Measurements from ENCODE around the gene RDH8. TPM values are rescaled to one million over a fixed set of nuclear protein-coding genes. Genes with fewer than 3 reads are reported as not detected.
A peak's percentile ranks its signal among the peaks of the same experiment; 100 is the strongest.

The RDH8 gene
- total and polyA plus RNA-seq, 2 of the 8 experiments (the other 6 are each of a cell fraction or from before 2014, with no cell fraction given) = 0.38 TPM; not detected in 1

DNA sequence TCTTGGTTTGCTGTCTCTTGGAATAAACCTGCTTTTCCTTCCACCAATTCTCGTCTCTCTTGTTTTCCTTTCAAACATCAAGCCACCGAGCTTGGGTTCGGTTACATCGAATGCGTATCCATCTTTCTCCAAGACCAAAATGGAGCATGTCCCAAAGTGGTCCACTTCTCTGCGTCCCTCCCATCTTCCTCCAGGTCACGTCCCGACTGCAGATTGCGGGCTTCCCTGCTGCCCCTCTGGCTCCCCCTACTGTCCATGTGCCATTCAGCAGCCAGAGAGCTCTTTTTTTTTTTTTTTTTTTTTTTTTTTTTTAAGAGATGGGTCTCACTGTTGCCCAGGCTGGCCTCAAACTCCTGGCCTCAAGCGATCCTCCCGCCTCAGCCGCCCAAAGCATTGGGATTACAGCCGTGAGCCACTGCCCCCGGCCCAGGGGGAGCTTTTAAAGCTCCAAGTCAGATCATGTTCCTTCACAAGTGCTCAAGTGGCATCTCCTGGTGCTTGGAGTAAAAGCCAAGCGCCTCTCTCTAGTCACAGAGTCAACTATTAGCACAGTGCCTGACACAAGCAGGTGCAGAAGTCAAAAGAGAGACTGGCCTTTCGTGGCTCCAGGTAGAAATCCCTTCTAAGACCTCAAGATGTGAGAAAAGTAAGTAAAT is 13.0 kb upstream of the RDH8 start (continued):
- TF ChIP-seq CTBP2 (IDR thresholded peaks at IDR 0.05; ENCODE audit: borderline replicate concordance, insufficient read depth, insufficient read length, low read length) (no peak), JUND (IDR thresholded peaks at IDR 0.05; ENCODE audit: low read length) (peak; percentile 39; the same call in 1 of the 2 replicates), TAF1 (IDR thresholded peaks at IDR 0.05; ENCODE audit: low read depth, low read length) (0 out of 2 replicates have a peak, but pooled peaks have one; percentile 41), RBBP5 (IDR thresholded peaks at IDR 0.05; ENCODE audit: borderline replicate concordance, low read depth, low read length) (no peak), GABPA (IDR thresholded peaks at IDR 0.05; ENCODE audit: borderline replicate concordance, insufficient read depth, low read length) (no peak), TCF12 (IDR thresholded peaks at IDR 0.05; ENCODE audit: low read depth, low read length) (no peak), TAF7 (optimal IDR thresholded peaks at IDR 0.05; ENCODE audit: borderline replicate concordance, low read depth, low read length) (peak; percentile 43), SP4 (IDR thresholded peaks at IDR 0.05; ENCODE audit: low read length) (no peak), RFX5 (IDR thresholded peaks at IDR 0.05; ENCODE audit: borderline replicate concordance, low read depth, low read length) (no peak), EP300 (IDR thresholded peaks at IDR 0.05; ENCODE audit: borderline replicate concordance in 1 of 2, low read depth in 2 of 2, low read length in 2 of 2) (no peak)

Data from H1 (cell line).